NCI-H187 (cell line): ENCODE results near the gene LYPD8.
"Not testable (repeated sequence)": the region's sequence is repeated elsewhere in the genome, so short reads cannot be mapped to it uniquely, and the experiment has no call there.

Source experiments
- DNase-seq, 2 experiments: peaks; one replicate each; lab custom pipeline; 2025; lab: John Stamatoyannopoulos, UW

LYPD8 gene

GRCh38 chr1:248755517-248755916 lies at the start of gene LYPD8:
TSS of gene LYPD8 (minus strand) at chr1:248755759. CDS start at chr1:248751081, 4,678 bp downstream.
- DNase-seq, result no peak

- DNase-seq, result no peak
These were observed 49.5 kb upstream of the LYPD8 start for GRCh38 chr1:248804771-248805681.

GRCh38 chr1:248803501-248803900 lies 47.9 kb upstream of the LYPD8 start:
- not testable (repeated sequence) for DNase-seq

GRCh38 chr1:248802454-248802853 lies 46.9 kb upstream of the LYPD8 start:
- no peak for DNase-seq

- no peak for DNase-seq
These were observed 44.9 kb upstream of the LYPD8 start for GRCh38 chr1:248800459-248800858.

- DNase-seq, result no peak
These were observed 43.2 kb upstream of the LYPD8 start for GRCh38 chr1:248798791-248799190.

GRCh38 chr1:248794663-248795062 lies 39.1 kb upstream of the LYPD8 start:
- DNase-seq, result not testable (repeated sequence)

- no peak for DNase-seq
These were observed 38.0 kb upstream of the LYPD8 start for GRCh38 chr1:248793592-248793991.

GRCh38 chr1:248792342-248792741 lies 36.8 kb upstream of the LYPD8 start:
- no peak for DNase-seq

- no peak for DNase-seq
These were observed 35.5 kb upstream of the LYPD8 start for GRCh38 chr1:248791010-248791409.

GRCh38 chr1:248790456-248790855 lies 34.9 kb upstream of the LYPD8 start:
- DNase-seq, result no peak

GRCh38 chr1:248789337-248789736 lies 33.8 kb upstream of the LYPD8 start:
- DNase-seq, result not testable (repeated sequence)

- DNase-seq, result no peak
These were observed 32.8 kb upstream of the LYPD8 start for GRCh38 chr1:248788327-248788726.

- no peak for DNase-seq
These were observed 31.9 kb upstream of the LYPD8 start for GRCh38 chr1:248787430-248787829.

GRCh38 chr1:248786156-248786555 lies 30.6 kb upstream of the LYPD8 start:
- DNase-seq, result no peak

GRCh38 chr1:248783367-248783766 lies 27.8 kb upstream of the LYPD8 start:
- no peak for DNase-seq

- no peak for DNase-seq
These were observed 27.0 kb upstream of the LYPD8 start for GRCh38 chr1:248782416-248783141.

- no peak for DNase-seq
These were observed 23.8 kb upstream of the LYPD8 start for GRCh38 chr1:248779350-248779749.

- DNase-seq, result no peak
These were observed 23.3 kb upstream of the LYPD8 start for GRCh38 chr1:248778906-248779305.

- DNase-seq, result no peak
These were observed 21.4 kb upstream of the LYPD8 start for GRCh38 chr1:248776991-248777390.

- DNase-seq, result no peak
These were observed 19.9 kb upstream of the LYPD8 start for GRCh38 chr1:248775441-248775840.

GRCh38 chr1:248759644-248760043 lies 4.1 kb upstream of the LYPD8 start:
- no peak for DNase-seq

- no peak for DNase-seq
These were observed 2.8 kb upstream of the LYPD8 start for GRCh38 chr1:248758352-248758751.
